Measurements from ENCODE around the gene CFAP46.
"Not testable (repeated sequence)": the region's sequence is repeated elsewhere in the genome, so short reads cannot be mapped to it uniquely, and the experiment has no call there.

The CFAP46 gene

DNA sequence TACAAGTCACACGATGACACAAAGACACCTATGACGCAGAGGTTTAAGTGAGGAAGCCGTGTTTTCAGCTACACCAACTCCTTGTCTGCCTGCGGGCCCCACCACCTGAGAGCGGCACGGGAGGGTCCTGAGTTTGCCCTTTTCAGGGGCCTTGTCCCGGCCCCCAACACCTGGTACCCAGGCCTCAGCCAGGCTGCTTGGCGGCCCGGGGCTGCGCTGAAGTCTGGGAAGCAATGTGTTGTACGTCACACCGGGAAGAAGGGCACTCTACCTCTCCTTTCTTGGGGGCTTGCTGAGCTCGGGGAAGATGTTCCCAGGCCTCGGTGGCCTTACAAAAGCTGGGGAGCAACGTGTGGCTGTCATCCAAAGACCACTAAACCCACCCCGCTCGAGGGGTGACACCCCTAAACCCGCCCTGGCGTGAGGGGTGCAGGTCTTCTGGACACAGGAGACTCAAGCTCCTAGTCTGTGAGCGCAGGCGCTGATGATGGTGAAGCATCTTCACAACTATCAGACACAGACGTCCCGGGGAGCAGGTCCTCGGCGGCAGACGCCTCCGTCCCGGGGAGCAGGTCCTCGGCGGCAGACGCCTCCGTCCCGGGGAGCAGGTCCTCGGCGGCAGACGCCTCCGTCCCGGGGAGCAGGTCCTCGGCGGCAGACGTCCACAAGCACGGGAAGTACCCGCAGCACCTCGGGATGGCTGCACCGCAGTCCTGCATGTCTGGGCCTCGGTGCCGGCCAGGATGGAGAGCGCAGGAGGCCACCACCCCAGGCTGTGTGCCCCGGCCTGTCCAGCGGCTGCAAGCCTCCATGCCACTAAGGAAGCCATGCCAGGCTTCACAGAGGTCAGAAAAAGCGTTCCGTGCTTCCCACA, 15.4 kb downstream of the CFAP46 start:
- DNase-seq (ENCODE audit: low read depth), result no peak

DNA sequence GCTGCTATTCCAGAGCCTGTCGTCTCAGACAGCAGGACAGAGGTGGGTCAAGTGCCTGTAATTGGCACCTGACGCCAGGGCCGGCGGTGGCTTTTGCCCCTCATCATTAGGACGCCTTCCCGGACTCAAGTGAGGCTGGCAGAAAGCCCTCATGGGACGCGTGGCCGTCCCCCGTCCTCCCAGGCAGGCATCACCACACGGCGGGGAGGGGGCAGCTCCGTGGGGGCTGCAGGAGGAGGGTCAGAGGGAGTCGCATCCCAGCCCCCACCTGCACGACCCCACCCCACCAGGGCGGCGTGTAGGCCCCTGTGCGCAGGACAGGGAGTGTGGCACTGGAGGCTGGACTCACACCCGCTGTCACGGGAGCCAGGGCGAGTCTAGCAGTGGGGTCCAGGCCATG, 16.3 kb downstream of the CFAP46 start:
- no peak for DNase-seq (ENCODE audit: low read depth)

DNA sequence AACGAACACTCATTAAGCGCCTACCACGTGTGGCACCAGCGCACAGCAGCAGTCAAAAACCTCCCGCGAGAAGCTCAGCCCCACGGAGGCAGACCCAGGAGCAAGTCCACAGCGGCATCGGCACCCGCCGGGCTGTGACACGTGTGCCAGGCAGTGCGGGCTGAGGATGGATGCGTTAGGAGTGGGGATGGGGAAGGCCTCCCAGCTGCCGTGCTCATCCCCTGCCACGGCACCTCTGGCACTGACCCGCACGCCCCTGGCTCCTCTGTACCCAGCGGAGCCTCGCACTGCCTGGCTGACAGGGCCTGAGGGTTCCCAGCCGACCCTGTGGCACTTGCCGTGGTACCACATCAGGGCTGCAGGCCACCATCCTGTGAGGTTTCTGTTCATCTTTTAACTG, 16.8 kb downstream of the CFAP46 start:
- DNase-seq (ENCODE audit: low read depth), result no peak

DNA sequence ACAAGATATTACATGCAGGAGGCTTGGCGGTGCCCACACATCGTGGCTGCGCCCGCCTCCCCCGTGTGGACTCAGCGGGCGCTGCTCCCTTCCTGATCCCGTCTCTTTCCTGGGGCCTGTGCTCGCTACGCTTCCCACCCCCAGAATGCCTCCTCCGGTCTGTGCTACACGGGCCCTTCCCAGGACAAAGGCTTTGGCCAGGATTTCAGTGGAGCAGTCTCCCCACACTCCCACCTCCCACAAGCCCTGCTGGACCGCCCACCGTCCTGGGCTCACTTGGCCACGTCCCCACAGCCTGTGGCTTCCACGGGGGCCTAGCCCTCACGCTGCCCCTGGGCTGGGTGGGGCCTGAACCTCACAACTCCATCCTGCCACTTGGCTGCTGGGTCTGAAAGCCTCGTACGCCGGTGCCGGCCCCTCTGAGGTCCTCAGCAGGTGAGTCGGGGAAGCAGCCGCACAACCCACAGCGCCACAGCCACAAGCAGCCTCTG, 17.3 kb downstream of the CFAP46 start:
- no peak for DNase-seq (ENCODE audit: low read depth)

DNA sequence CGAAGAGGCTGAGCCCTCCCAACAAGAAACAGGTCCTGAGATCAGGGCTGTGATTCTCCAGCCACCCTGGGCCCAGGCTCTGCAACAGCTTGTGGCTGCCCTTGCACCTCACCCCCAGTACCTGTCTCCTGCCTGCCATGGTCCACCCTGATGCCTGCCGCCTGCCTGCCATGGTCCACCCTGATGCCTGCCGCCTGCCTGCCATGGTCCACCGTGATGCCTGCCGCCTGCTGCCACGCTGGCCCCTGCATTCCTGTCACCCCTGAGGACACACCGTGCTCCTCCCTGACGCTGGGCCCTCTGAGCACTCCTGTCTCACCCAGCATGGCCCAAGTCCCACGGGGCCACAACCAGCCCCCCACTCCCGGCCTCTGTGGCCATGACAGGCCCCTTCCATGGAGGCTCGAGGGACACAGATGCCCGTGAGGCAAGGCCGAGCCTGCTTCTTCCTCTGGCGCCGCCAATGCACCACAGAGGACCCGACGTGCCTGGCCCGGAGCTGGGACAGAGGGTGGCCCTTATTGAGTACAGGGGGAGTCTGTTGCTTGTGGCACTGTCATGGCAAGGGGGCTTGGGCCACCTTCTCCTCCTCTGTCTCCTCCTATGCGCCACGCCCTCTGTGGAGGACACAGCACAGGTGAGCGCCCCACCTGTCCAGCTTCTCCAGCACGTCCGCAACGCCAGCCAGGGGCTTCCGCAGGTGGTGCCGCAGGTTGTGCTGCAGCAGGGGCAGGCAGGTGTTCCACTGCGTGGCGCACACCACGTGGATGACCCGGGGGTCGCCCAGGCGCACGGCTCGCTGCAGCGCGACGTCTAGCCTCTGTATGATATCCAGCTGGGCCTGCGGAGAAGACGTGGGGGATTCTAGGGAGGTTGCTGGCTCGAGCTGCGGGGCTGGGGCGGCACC, 18.1 kb downstream of the CFAP46 start:
- DNase-seq (ENCODE audit: low read depth), result no peak

DNA sequence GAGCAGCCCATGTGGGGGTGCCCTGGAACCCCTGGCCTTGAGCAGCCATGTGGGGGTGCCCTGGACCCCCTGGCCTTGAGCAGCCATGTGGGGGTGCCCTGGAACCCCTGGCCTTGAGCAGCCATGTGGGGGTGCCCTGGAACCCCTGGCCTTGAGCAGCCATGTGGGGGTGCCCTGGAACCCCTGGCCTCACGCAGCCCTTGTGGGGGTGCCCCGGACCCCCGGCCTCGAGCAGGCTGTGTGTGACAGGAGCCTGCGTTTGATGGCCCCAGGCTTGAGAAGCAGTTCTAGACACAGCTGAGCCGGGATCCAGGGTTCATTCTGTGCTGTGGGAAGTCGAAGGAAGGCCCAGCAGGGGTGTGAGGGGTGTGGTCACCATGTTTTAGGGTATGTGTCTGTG, 19.0 kb downstream of the CFAP46 start:
- DNase-seq (ENCODE audit: low read depth), result not testable (repeated sequence)

DNA sequence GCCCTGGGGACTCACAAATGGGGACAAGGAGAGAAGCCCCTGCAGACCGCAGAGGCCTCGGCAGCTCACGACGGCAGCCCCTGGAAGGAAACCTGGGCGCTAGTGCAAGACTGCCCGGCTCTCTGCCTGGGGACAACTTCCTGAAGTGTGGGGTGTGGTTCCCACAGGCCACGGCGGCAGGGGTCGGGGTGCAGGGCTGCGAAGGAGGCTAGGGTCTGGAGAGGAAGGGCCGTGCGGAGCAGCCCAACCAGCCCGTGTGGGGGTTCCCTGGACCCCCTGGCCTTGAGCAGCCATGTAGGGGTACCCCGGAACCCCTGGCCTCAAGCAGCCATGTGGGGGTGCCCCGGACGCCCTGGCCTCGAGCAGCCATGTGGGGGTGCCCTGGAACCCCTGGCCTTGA, 19.5 kb downstream of the CFAP46 start:
- DNase-seq (ENCODE audit: low read depth), result no peak

DNA sequence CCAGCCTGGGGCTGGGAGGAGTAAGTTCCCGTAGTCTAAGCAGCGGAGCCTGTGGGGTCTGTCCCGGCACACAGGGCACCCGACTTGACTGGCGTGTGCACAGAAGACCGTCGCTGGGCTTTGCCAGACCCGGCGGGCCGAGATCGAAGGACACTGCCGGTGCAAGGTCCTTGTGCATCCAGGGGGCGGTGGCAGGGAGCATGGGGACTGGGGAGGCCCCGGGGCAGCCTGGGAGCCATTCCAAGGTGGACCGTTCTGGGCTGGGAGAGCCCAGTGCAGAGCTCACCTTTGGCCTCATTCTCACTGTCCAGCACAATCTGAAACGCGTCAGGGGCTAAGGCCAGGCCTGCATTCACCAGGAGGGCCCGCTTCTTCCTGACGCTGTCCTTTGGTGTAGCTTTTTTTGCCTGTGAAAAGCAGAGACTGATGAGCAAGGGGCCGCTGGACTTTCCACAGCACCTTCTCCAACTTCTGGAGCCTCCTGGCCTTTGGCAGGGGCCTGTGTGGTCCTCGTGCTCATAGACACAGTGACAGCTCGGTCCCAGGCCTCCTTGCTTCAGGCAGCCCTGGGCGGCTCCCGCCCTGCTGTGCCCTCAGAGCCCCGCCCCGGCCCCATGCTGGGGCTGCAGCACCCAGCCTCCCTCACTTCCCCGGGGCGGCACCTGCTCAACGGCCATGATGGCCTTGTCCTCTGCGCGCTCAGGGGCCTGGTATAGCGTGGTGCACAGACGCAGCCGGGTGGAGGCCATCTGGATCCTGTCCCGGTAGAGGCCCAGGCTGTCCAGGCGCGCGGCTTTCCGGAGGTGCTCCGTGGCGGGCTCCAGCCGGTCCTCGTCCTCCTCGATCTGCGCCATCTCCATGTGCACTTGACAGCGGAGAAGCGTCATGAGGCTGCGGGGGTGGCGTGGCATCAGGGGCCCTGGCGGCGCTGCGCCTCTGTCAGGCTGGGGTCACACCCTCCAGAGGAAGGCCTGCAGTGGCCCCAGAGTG, 20.3 kb downstream of the CFAP46 start:
- DNase-seq (ENCODE audit: low read depth), result no peak

DNA sequence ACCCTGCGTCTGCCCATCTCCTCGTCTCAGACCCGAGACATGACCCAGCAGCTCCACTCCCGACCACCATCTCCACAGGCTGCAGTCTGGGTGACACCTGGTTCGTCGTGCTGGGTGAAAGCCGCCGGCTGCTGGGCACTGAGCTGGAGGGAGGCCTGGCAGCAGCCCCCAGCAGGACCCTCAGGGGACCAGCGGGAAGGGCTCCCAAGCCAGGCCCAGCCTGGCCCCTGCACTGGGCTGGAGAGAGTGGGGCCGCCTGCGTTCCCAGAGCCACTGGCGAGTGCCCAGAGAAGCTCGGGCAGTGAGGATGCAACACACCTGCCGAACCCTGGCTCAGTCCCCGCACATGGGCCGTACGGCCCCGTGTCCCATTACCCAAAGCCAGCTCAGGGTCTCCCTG, 21.3 kb downstream of the CFAP46 start:
- no peak for DNase-seq (ENCODE audit: low read depth)

DNA sequence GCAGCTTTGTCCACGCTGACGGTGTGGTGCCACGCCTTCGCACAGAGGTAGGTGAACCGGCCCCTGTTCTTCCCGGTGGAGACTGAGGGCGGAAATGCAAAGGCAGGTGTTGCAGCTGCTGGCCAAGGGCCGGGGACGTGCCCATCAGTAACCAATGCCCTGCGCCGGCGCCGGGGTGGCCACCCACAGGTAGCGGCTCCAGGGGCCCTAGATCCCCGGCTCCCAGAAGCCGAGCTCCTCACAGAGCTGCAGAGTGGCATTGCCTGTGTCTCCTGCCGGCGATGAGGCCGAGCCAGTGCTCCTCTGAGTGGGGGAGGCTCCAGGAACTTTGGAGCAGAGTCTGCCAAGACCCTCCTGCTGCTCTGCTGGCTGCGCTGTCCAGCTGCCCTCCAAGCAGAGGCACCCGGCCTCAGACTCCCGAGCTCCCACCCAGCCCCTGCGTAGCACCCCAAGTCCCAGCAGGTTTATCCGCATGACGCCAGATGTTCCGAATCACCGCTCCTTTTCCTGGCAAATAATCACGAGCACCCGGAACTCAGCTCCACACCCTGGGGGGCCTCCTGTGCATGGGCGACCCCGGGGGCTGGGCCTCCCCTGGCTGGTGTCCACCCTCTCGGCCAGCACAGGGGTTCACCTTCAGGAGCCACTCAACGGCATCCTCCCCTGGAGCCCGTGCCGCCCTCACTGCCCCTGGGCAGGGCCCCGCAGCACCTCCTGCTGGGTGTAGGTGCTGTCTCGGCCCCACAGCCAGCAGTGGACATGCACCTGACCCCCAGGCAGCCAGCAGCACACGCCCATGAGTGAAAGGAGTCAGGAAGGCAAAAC, 22.1 kb downstream of the CFAP46 start:
- no peak for DNase-seq (ENCODE audit: low read depth)

DNA sequence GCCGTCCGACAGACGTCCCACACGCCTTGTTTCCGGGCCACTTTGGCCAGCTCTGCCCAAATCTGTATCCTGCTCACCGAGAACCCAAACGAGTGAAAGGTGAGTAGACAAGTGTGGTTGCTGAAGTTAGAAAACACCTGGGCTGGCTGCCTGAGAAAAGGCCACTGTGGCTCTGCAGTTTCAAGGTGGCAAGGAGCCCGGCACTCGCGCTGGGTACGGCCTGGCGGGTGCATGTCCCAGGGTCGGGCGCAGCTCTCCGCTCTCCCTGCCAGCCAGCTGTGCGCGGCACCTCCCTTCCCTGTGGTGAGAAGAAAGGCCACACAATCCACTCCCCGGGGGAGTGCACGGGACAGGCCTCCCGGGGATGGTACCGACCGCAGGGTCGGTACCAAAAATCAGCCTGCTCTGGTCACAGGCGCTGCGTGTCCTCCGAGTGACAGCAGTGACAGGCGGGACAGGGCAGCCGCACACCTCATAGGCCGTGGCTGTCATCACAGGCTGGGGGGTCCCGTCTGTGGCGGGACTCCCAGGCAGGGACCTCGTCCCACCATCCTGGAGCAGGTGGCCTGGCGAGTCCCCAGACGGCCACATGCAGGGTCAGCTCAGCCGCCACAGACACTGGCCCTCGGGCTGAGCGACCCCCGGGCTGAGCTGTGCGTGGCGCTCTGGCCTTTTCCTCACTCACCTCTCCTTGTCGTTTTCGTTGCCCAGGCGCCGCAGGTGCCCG, 22.8 kb downstream of the CFAP46 start:
- DNase-seq (ENCODE audit: low read depth), result no peak

DNA sequence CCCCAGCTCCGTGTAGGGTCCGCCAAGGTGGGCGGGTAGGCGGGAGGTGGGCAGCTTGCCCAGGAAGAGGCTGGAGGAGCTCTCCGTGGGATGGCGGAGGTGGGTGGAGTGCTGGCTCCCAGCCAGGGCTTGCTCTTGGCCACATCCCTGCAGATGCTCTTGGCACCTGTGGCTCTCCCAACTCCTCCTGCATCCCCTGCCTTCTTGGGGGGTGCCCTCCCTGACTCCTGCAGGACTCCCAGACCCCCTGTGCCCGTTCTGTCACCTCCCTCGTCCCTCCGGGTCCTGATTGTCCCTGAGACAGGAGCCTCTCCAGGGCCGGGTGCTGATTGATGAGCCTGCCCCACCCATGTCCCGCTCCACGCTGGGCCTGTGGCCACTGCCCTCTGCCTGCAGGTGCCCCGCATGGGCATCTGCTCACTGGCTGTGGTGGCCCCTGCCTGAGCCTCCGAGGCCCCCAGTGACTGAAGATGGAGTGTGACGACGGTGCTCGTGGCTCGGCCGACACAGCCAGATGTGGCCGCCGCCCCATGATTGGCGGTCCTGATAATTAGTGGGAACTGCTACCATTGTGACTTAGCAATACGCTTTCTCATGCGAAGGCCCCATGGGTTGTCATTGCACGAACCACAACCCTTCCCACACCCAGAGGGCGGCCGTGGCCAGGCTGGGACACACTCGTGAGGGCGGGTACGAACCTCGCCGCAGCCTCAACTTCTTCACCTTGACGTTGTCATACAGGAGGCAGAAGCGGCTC, 23.6 kb downstream of the CFAP46 start:
- DNase-seq (ENCODE audit: low read depth), result no peak

DNA sequence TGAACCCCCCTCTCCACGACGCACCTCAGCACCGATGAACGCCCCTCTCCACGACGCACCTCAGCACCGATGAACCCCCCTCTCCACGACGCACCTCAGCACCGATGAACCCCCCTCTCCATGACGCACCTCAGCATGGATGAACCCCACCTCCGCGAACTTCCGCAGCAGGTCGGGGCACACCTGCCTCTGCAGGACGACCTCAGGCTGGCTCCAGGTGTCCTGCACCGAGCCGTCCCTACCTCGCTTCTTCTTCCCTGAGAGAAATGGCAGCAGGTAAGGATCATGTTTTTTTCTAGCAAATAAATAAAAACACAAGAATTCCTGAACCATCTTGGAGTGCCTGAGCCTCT, 24.1 kb downstream of the CFAP46 start:
- DNase-seq (ENCODE audit: low read depth), result no peak

DNA sequence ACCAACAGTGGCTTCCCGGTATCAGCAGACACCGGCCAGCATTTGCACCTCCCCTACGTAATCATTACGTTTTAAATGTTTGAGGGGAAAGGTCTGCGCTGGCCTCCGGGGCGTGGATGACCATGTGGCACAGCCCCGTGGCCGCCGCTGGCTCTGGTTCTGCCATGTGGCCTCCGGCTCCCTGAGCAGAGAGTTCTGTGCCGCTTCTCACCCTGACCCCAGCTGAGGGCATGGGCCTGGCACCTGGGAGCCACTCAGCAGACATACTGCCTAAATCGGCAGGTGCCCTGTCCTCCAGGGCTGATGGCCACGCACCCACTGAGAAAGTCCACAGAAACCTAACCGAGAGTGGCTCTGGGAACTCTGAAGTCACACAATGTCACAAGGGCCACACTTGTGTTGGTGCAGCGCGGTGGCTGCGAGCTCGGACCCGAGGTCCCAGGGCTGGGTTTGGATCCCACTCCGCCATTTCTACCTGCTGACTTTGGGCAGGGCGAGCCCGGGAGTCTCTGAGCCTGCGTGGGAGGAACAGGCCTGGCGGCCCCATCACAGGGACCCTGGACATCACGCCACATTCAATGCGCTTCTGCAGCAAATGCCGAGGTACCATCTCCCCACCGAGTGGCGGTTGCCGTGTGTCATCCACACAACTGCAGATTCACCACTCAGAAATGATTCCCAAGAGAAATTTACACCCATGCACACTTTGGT, 25.3 kb downstream of the CFAP46 start:
- DNase-seq (ENCODE audit: low read depth), result no peak

DNA sequence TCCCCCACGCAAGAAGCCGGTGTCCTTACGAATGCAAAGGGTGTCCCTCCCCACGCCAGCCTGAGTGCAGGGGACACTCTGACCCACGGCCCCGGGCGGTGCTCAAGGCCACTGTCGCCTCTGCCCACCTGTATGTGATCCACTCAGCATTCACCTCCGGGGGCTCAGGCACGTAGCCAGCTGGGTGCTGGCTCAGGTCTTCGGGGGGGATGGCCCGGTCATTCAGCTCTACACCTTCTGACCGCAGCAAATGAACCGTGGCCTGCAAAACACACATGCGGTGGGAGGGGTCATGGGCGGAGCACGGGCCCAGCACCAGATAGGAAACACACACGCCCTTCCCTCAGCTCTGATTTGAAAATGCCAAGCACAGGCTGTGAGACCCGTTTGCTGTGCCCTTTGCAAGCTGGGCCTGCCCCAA, 25.9 kb downstream of the CFAP46 start:
- DNase-seq (ENCODE audit: low read depth), result no peak

DNA sequence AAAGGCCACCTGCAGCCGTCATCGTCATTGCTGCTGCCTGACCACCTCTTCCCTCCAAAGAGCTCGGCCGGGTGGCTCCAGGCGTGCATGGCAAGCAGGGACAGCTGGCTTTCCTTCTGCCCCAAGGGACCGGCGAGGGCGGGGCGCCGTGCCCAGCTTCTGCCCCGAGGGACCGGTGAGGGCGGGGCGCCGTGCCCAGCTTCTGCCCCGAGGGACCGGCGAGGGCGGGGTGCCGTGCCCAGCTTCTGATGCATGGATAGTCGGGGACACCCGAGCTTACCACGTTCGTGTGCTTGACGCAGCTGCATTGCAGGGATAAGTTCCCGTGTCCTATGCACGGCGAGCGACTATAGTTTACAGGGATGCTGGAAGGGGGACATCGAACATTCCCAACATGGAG, 27.0 kb downstream of the CFAP46 start:
- no peak for DNase-seq (ENCODE audit: low read depth)

DNA sequence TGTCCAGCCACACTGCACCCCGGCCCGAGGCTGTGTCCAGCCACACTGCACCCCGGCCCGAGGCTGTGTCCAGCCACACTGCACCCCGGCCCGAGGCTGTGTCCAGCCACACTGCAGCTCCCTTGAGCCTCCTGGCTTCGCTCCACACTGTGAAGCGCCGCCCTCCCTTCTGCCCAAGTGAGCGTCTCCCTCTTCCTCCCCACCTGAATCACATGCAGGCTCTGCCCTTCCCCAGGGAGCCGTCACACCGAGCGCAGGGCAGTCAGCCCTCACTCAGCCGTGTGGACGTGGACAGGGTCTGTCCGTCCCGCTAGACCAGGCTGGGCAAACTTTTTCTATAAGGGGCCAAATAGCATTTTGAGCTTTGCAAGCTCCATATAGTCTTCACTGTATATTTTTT, 27.6 kb downstream of the CFAP46 start:
- DNase-seq (ENCODE audit: low read depth), result no peak

DNA sequence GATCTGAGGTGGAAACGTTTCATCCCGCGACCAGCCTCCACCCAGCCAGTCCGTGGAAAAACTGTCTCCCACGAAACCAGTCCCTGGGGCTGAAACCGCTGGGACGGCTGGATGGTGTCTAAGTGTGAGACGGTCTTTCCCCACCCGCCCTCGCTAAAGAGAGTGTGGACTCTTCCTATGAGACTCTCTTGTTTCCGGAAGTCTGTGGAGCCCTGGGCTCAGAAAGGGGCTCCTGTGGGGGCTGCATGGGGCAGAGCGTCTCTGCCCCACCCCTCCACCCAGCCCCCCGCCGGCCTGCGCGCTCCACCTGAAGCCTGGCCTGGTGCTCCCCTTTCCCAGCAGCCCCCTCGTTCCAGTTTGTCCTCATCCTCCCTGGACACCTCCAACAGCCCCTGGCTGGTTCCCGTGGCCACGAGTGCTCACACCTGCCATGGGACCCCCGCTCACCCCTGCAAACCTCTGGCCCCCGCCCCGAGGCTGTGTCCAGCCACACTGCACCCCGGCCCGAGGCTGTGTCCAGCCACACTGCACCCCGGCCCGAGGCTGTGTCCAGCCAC, 28.7 kb downstream of the CFAP46 start:
- DNase-seq (ENCODE audit: low read depth), result no peak

Measured in fibroblast of gingiva (primary cell).